OCI-LY3 (cell line): ENCODE data around the gene SIT1.

Experiments
- H2AFZ ChIP-seq: fragments of 200-600, 300-600 bp; shearing (Covaris generic); 2 replicates; pipeline ENCODE4 v1.6.0; 2014; ENCODE audit warnings: antibody characterized with exemption, low read depth, low read length
- H3K27ac ChIP-seq: fragments of 200-600, 300-600 bp; sonication (generic); 2 replicates; pipeline ENCODE4 v1.5.1; 2014; ENCODE audit warnings: mild to moderate bottlenecking, low read length, moderate library complexity, mixed read lengths
- H3K27me3 ChIP-seq: fragments of 200-600, 300-600 bp; sonication (generic); 2 replicates; pipeline ENCODE4 v1.6.1; 2014; ENCODE audit warnings: low read depth, low read length, mixed read lengths
- H3K36me3 ChIP-seq: fragments of 200-600, 300-600 bp; sonication (generic); replicated peaks from 2 replicates; pipeline ENCODE3; 2014; ENCODE audit warnings: low read depth, low read length, mixed read lengths
- H3K4me1 ChIP-seq: fragments of 300-600, 200-600 bp; sonication (generic); 2 replicates; pipeline ENCODE4 v1.6.1; 2014; ENCODE audit warnings: low read length, mixed read lengths
- H3K4me2 ChIP-seq: fragments of 200-600, 300-600 bp; sonication (generic); 2 replicates; pipeline ENCODE4 v1.6.1; 2014; ENCODE audit warnings: low read length, mixed read lengths
- H3K4me3 ChIP-seq: fragments of 300-600, 200-600 bp; sonication (generic); 2 replicates; pipeline ENCODE4 v1.5.1; 2014; ENCODE audit warnings: antibody characterized with exemption, mild to moderate bottlenecking, low read length, moderate library complexity
- H3K79me2 ChIP-seq: fragments of 300-600, 200-600 bp; shearing (Covaris generic); 2 replicates; pipeline ENCODE4 v1.6.1; 2014; ENCODE audit warnings: mild to moderate bottlenecking, low read length, mixed read lengths
- H3K9ac ChIP-seq: fragments of 300-600, 200-600 bp; shearing (Covaris generic); 2 replicates; pipeline ENCODE4 v1.6.0; 2014; ENCODE audit warnings: mild to moderate bottlenecking, low read length, moderate library complexity
- H3K9me3 ChIP-seq: fragments of 200-600, 300-600 bp; shearing (Covaris generic); 2 replicates; pipeline ENCODE4 v1.6.1; 2014; ENCODE audit warnings: low read length, mixed read lengths; ENCODE audit not compliant: insufficient read depth
- H4K20me1 ChIP-seq: fragments of 200-600, 300-600 bp; sonication (generic); 2 replicates; pipeline ENCODE4 v1.6.1; 2016; ENCODE audit warnings: low read length, mixed read lengths; ENCODE audit not compliant: insufficient read depth
- EZH2phosphoT487 ChIP-seq: fragments of 200-600 bp; shearing (Covaris generic); IDR thresholded peaks from 2 replicates; pipeline ENCODE4 v1.6.1; 2018; ENCODE audit warnings: antibody characterized with exemption, mixed run types, low read depth
- TF ChIP-seq, protein P1 (sequence below): fragments of 200-600, 300-600 bp; sonication (generic); IDR thresholded peaks from 2 replicates; pipeline ENCODE4 v1.5.1; 2014; ENCODE audit warnings: antibody characterized with exemption, low read length, low read depth

SIT1 gene

DNA sequence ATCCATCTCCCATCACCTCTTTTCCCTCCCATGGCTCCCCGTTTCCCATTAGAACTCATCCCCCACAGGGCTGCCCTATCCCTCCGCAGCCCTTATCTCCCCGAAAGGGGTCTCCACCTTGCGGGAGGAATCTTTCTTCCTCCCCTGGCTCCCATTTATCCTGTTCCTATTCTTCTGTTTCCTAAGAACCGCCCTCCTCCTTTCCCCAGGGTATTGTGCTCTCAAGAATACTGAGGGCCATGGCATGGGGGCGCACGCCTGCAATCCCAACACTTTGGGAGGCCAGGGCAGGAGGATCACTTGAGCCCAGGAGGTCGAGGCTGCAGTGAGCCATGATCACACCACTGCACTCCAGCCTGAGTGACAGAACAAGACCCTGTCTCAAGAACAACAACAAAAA is 33.2 kb downstream of the SIT1 start:
- peak overlapping the region; percentile 57 for H3K9ac ChIP-seq
- H3K4me2 ChIP-seq: peak overlapping the region; percentile 58
- peak overlapping the region; percentile 78; the same call in 1 of the 2 replicates for H3K27ac ChIP-seq
- H3K36me3 ChIP-seq: no peaks in the 10 kb centered on the region
- no peaks in the 10 kb centered on the region for H4K20me1 ChIP-seq
- peaks cover 60% of the 10 kb centered on the region for H3K4me1 ChIP-seq
- H3K27me3 ChIP-seq: 0 out of 2 replicates have a peak, but pooled peaks cover 5% of the 10 kb centered on the region
- no peak for TF ChIP-seq EZH2phosphoT487
- TF ChIP-seq, protein P1, sequence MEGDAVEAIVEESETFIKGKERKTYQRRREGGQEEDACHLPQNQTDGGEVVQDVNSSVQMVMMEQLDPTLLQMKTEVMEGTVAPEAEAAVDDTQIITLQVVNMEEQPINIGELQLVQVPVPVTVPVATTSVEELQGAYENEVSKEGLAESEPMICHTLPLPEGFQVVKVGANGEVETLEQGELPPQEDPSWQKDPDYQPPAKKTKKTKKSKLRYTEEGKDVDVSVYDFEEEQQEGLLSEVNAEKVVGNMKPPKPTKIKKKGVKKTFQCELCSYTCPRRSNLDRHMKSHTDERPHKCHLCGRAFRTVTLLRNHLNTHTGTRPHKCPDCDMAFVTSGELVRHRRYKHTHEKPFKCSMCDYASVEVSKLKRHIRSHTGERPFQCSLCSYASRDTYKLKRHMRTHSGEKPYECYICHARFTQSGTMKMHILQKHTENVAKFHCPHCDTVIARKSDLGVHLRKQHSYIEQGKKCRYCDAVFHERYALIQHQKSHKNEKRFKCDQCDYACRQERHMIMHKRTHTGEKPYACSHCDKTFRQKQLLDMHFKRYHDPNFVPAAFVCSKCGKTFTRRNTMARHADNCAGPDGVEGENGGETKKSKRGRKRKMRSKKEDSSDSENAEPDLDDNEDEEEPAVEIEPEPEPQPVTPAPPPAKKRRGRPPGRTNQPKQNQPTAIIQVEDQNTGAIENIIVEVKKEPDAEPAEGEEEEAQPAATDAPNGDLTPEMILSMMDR: no peak
- no peaks in the 10 kb centered on the region for H3K79me2 ChIP-seq
- H3K9me3 ChIP-seq: peaks cover 3% of the 10 kb centered on the region; the same call in 1 of the 2 replicates
- peak overlapping the region; percentile 74 for H3K4me3 ChIP-seq
- peak overlapping the region; percentile 71; the same call in 1 of the 2 replicates for H2AFZ ChIP-seq

DNA sequence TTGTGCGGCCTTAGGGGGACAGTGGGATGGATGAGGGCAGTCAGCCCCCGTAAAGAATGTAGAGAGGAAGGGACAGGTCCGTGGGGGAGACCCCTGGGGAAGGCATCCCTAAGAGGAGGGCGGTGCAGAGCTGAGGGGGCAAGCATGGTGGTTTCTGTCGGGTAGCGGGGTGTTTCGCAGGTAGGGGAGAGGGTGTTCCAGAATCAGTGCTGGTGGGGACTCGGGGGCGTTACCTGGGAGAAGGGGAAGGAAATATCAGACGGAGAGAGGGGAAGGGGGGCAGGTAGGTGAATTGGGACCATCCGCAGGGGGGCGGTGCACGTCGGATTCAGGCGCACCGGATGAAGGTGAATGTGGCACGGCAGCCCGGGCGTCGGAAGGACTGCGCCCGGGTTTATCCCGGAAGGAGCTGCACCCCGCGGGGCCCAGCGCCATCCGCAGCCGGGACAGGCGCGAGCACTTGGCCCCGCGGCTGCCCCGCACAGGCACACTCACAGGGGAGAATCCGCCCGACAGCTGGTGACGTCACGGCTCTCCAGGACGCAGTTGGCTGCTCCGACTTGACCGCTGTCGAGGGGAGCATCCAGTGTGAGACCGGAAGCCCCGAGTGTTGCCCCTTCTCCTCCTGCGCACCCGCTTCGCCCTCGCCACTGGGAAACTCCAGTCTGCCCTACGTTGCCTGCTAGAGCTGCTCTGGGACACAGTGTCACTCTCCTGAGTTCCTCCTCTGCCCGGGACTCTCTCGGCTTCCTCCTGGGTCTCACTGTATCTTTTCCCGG is 33.9 kb downstream of the SIT1 start:
- no peaks in the 10 kb centered on the region for H4K20me1 ChIP-seq
- peak overlapping the region; percentile 71; the same call in 1 of the 2 replicates for H2AFZ ChIP-seq
- peak overlapping the region; percentile 57 for H3K9ac ChIP-seq
- TF ChIP-seq EZH2phosphoT487: no peak
- TF ChIP-seq, protein P1: peak; percentile 12; the same call in 1 of the 2 replicates
- H3K27ac ChIP-seq: no peak overlapping the region
- H3K9me3 ChIP-seq: peaks cover 3% of the 10 kb centered on the region; the same call in 1 of the 2 replicates
- H3K36me3 ChIP-seq: no peaks in the 10 kb centered on the region
- no peaks in the 10 kb centered on the region for H3K79me2 ChIP-seq
- 0 out of 2 replicates have a peak, but pooled peaks cover 5% of the 10 kb centered on the region for H3K27me3 ChIP-seq
- peak overlapping the region; percentile 58 for H3K4me2 ChIP-seq
- peak overlapping the region; percentile 74 for H3K4me3 ChIP-seq
- peaks cover 57% of the 10 kb centered on the region for H3K4me1 ChIP-seq

DNA sequence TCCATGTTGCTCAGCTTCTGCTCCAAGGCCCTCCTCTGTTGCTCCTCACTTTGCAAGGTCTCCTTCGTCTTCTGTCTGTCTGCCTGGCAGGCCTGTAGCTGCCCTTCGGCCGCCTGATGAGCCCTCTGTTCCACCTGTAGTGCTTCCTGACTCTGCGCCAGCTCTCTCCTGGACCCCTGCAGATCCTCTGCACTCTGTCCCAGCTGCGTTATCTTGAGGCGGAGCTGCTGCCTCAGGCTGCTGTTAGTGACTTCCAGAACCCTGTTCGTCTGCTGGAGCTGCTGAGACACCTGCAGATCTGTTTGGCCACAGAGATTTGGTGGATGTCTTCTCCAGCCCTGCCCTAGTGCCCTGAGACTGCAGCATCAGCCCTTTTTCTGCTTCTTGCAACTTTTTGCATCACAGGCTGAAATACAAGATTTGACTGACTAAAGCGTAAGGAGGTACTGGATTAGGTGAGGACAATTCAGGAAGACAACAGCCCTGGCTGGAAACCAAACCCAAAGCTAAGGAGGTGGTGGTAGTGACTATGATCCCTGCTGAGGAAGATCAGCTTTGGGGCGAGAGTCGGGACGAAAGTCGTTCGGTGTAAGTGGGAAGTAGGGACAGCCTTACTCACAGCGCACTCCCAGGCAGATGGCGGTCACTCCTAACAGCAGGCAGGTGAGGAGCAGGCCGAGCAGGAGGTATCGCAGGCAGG is 34.6 kb downstream of the SIT1 start:
- Histone ChIP-seq H3K4me3 (no peak overlapping the region), H3K27me3 (0 out of 2 replicates have a peak, but pooled peaks cover 5% of the 10 kb centered on the region)

More for the DNA sequence above, 34.6 kb downstream of the SIT1 start:
- TF ChIP-seq, protein P1: no peak
- TF ChIP-seq EZH2phosphoT487: no peak
- H3K4me1 ChIP-seq: peaks cover 49% of the 10 kb centered on the region
- no peak overlapping the region for H3K27ac ChIP-seq
- H3K79me2 ChIP-seq: no peaks in the 10 kb centered on the region
- H3K9ac ChIP-seq: no peak overlapping the region
- H4K20me1 ChIP-seq: no peaks in the 10 kb centered on the region
- H2AFZ ChIP-seq: no peak overlapping the region
- peak overlapping the region; percentile 58; the same call in 1 of the 2 replicates for H3K4me2 ChIP-seq
- no peaks in the 10 kb centered on the region for H3K36me3 ChIP-seq
- H3K9me3 ChIP-seq: peaks cover 3% of the 10 kb centered on the region; the same call in 1 of the 2 replicates
